HG03175 (cell line): ENCODE data around the gene NPDC1.

Source experiments
- ATAC-seq: cut with Tn5 transposase; IDR thresholded peaks from one replicate; pipeline ENCODE4 v1.9.1; 2021; ENCODE audit warnings: mild to moderate bottlenecking, moderate library complexity; ENCODE audit not compliant: unreplicated experiment

NPDC1 gene

DNA sequence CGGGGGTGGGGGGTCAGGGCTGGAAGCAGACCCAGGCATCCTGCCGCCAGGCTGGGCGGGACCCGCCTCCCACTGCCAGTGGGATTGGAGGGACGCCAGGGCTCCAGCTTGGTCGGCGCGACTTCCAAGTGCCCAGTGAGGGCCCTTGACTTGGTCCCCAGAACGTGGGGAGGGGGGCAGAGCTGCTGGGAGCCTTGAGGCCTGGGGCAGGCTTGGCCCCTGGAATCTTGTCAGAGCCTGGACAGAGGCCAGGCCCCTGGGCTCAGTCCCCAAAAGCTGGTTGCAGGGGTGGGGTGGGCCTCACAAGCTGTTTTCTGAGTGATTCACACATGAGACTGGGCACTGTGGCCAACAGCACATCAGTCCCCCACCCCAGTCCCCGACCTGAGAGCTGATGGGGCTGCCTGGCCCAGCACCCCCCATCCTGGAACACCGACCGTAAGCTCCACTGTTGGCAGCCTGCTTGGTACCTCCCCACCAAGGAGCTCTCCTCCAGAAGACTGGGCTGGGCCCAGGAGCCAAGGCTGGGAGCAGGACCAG, 50.1 kb downstream of the NPDC1 start:
- ATAC-seq = no peak

DNA sequence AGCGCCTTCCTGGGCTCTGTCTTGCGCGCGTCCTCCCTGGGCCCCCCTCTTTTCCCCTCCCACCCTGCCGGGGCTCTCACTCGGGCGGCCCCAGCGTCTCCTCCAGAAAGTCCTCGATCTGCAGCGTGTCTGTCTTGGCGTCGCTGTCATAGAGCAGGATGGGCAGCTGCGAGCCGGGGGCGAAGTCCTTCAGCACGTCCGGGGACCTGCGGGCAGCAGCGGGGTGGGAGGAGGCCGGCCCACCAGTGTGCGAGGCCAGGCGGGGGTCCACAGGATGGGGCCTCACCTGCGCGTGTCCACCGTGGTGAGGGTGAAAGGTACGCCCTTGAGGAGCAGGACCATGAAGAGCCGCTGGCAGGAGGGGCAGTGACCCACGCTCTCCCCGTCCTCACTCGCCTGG, 50.6 kb downstream of the NPDC1 start:
- no peak for ATAC-seq

DNA sequence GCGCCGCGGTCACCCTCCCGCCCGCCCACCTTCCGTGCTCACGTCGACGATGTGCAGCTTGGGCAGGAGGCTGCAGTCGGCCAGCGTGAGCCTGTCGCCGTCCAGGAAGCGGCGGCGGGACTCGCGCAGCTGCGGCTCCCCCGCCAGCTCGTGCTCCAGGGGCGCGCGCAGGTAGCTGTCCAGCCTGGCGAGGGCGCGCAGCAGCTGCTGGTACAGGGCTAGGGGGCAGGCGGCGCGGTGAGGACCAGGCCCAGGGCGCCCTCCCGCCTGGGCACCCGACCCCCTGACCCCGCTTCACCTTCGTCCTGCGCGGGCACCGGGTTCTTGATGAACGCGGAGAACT, 51.1 kb downstream of the NPDC1 start:
- no peak for ATAC-seq

DNA sequence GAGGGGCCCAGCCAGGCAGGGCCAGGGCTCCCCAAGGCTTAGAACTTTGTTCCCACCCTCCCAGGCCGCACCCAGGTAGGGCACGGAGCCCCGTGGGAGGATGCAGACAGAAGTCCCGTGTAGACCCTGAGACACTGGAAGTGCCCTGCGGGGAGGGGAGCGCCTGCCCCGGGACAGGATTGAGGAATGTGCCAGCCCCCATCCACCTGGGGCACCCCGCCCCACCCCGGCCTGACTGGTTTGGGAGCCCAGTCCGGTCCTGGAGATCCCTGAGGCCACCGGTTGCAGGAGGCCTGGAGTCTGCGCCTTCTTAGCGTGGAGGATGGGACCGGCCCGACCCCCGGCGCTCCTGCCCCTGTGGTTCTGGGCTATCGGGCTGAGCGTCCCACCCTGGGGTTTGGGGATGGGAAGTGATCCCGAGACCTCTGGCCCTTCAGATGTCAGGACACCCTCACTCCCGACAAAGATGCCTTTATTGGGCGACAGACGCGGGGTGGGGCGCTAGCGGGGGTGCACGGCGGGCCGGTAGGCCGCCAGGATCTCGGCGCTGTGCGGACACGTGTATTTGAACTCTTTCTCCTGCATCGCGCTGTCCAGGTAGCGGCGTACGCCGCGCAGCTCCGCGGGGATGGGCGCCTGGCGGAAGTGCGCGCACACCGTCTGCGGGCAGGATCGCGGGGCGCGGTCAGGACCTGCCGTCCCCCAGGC, 51.6 kb downstream of the NPDC1 start:
- no peak for ATAC-seq

DNA sequence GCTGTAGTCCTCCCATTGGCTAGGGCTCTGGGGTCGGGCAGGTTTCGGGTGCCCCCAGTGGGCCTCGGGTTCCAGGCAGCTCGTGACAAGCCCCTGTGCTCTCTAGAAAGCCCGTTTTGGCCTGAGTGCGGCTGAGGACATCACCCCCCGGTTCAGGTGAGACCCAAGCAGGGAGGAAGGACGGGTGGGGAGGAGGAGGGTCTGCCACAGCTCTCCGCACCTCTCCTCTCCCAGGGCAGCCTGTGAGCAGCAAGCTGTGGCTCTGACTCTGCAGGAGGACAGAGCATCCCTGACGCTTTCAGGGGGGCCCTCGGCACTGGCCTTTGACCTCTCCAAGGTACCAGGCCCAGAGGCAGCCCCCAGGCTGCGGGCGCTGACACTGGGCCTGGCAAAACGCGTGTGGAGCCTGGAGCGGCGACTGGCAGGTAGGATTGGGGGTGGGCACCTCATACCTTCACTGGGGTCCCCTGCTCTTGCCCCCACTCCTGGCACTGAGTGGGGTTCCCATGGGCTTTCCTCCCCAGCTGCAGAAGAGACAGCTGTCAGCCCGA, 53.1 kb downstream of the NPDC1 start:
- no peak for ATAC-seq

DNA sequence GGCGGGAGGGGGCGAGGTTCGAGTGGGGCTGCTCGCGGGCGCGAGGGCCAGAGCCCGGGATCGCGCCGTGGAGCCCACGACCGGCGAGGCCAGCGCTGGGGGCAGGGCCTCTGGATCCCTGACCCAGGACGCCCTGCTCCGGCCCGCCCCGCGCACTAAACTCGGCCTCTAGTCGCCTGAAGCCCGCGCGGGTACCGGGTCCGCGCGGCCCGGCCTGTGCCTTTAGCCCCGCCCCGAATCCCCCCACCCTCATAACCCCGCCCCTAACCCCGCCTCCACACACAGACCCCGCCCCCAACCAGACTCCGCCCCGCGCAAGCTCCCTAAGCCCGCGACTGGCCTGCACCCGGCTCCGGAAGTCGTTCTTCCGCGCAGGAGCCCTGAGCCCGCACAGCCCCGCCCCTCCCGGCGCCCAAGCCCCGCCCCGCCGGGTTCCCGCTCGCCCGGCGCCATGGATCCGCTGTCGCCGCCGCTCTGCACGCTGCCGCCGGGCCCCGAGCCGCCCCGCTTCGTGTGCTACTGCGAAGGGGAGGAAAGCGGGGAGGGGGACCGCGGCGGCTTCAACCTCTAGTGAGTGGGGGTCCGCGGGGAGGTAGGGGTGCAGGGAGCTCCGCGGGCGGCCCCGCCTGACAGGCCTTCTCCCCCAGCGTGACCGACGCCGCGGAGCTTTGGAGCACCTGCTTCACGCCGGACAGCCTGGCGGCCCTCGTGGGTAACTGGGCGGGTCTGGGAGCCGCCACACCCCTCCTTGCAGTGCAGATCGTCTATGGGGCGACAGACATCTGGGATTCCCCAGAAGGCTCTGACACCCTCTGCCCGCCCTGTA, 53.8 kb downstream of the NPDC1 start, which contains the start of gene PAXX:
Gene PAXX (plus strand): TSS at position 430 of the 826 bp plus-strand sequence. CDS start 22 bp downstream, at position 452.
- peak; percentile 83 for ATAC-seq

DNA sequence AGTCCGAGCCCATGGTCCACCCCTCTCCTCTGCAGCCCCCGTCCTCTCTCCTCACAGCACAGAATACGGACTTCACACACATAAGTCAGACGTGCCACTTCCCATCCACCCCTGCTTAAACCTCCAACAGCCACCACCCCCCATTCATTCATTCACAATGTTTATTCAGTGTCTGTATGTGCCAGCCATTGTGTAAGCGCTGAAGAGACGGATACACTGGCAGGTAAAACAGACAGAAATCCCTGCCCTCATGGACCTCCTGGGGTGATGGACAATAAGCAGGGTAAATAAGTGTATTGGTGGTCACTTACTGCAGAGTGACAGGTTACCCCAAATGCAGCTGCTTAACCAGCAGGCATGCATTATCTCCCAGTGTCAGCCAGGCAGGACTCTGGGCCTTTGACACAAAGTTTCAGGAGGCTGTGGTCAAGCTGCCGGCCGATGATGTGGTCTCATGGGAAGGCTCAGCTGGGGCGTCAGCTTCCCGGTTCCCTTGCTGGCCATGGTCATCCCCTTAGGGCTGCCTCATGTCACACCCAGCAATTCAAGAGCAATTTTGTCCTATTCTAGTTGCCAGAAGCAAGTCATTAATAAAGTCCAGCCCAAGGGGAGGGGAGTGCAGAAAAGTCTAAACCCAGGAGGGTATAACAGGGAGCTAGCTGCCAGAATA, 55.6 kb downstream of the NPDC1 start:
- ATAC-seq = no peak
